PC-3 (cell line): Measurements from ENCODE around the gene SKA2. TPM values are rescaled to one million over a fixed set of nuclear protein-coding genes. Genes with fewer than 3 reads are reported as not detected.

Experiments
- ATAC-seq: fragments of 200-7000 bp; cut with Tn5 transposase; 2 replicates; pipeline ENCODE4 v1.9.1; 2020; ENCODE audit warnings: mild to moderate bottlenecking, moderate library complexity
- BruUV-seq: library from RNA; stranded (reverse); fragments of 400-500 nt; replicated peaks from 2 replicates; lab custom pipeline; 2021; lab: Mats Ljungman, UMichigan
- CTCF ChIA-PET: fragments of 300-600 bp; sonication (Branson Sonifier 250); formaldehyde crosslinking; loops from one replicate; lab custom pipeline; 2022; ENCODE audit warnings: antibody characterized with exemption; lab: Charles Lee
- POLR2A ChIA-PET: fragments of 300-600 bp; sonication (Branson Sonifier 250); formaldehyde crosslinking; loops from one replicate; lab custom pipeline; 2022; ENCODE audit warnings: antibody characterized with exemption; ENCODE audit not compliant: unreplicated experiment; lab: Charles Lee
- DNase-seq: peaks from one replicate; pipeline ENCODE4 v3.0.0-alpha.2; 2015
- H2AFZ ChIP-seq: fragments of 300-600 bp; sonication (generic); 2 replicates; pipeline ENCODE4 v1.6.0; 2016; ENCODE audit warnings: antibody characterized with exemption, low read length
- H3F3A ChIP-seq: fragments of 300-600 bp; sonication (generic); one replicate; pipeline ENCODE4 v1.6.0; 2017; ENCODE audit warnings: antibody characterized with exemption, low read length, control low read depth, mild to moderate bottlenecking; ENCODE audit not compliant: unreplicated experiment
- H3K27ac ChIP-seq: fragments of 300-600 bp; sonication (generic); 2 replicates; pipeline ENCODE4 v1.5.1; 2016; ENCODE audit warnings: mild to moderate bottlenecking, low read length
- H3K27me3 ChIP-seq: fragments of 300-600 bp; sonication (generic); 2 replicates; pipeline ENCODE4 v1.6.1; 2016; ENCODE audit warnings: low read length, mixed read lengths
- H3K36me3 ChIP-seq: fragments of 300-600 bp; sonication (generic); 2 replicates; pipeline ENCODE4 v1.6.1; 2016; ENCODE audit warnings: low read depth, mixed run types, low read length, mixed read lengths
- H3K4me1 ChIP-seq: fragments of 300-600 bp; sonication (generic); 2 replicates; pipeline ENCODE4 v1.5.1; 2016; ENCODE audit warnings: low read length; ENCODE audit not compliant: insufficient read depth
- H3K4me2 ChIP-seq: fragments of 300-600 bp; sonication (generic); 2 replicates; pipeline ENCODE4 v1.6.0; 2016; ENCODE audit warnings: low read length
- H3K4me3 ChIP-seq: fragments of 300-600 bp; sonication (generic); 2 replicates; pipeline ENCODE4 v1.5.1; 2016; ENCODE audit warnings: mild to moderate bottlenecking, low read length, mixed read lengths
- H3K79me2 ChIP-seq: fragments of 300-600 bp; sonication (generic); 2 replicates; pipeline ENCODE4 v1.6.1; 2017; ENCODE audit warnings: low read length, mixed read lengths
- H3K9ac ChIP-seq: fragments of 300-600 bp; sonication (generic); 2 replicates; pipeline ENCODE4 v1.6.0; 2016; ENCODE audit warnings: mild to moderate bottlenecking, low read length
- H3K9me2 ChIP-seq: fragments of 300-600 bp; sonication (generic); replicated peaks from 2 replicates; pipeline ENCODE4 v1.6.1; 2016; ENCODE audit warnings: mixed run types, low read length, mixed read lengths
- H3K9me3 ChIP-seq: fragments of 300-600 bp; sonication (generic); 2 replicates; pipeline ENCODE4 v1.6.1; 2016; ENCODE audit warnings: low read length, mixed read lengths
- H4K20me1 ChIP-seq: fragments of 300-600 bp; sonication (generic); 2 replicates; pipeline ENCODE4 v1.6.1; 2016; ENCODE audit warnings: low read length, mixed read lengths
- EZH2 ChIP-seq: fragments of 300-600 bp; sonication (generic); IDR thresholded peaks from one replicate; pipeline ENCODE4 v1.6.1; 2017; ENCODE audit warnings: antibody characterized with exemption, mild to moderate bottlenecking, low read length; ENCODE audit not compliant: unreplicated experiment
- EZH2phosphoT487 ChIP-seq: fragments of 300-600 bp; sonication (generic); IDR thresholded peaks from 2 replicates; pipeline ENCODE4 v1.6.1; 2018; ENCODE audit warnings: mild to moderate bottlenecking, antibody characterized with exemption, low read length, borderline replicate concordance
- intact Hi-C: fragments of 100-400 bp; cut with micrococcal nuclease; formaldehyde crosslinking; loops from 2 replicates; pipeline ENCODE4 v1.9.0; 2023
- total RNA-seq: library from RNA; depleted of rRNA; stranded (reverse); fragments of >200 nt; gene quantifications from 2 replicates; pipeline ENCODE4 v1.2.3, GENCODE V29; 2014
- TF ChIP-seq, protein P1 (sequence below): fragments of 300-600 bp; sonication (generic); conservative IDR thresholded peaks from 2 replicates; pipeline ENCODE4 v1.5.1; 2017; ENCODE audit warnings: antibody characterized with exemption, low read depth, mild to moderate bottlenecking, low read length

SKA2 gene
- total RNA-seq, 1 experiment from 2014 or later = 143 TPM

DNA sequence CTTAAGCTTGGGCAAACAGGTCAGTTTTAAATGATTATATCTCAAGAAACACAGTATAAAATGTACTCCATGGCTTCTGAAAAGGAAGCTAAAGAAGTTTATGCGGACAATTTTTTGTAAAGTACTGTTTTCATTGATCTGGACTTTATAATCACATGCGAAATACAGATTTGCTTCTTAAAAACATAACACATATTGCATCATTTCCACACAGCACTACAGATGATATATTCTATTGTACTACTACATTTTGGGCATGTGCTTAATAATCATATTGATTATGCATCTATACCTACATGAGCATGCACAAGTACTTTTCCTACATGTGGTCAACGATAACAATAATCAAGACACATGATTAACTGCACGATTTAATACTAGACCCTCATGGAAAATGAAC is 70.8 kb downstream of the SKA2 start:
- no peak for DNase-seq
- Histone ChIP-seq H3K9ac (no peak overlapping the region), H3K9me3 (no peaks in the 10 kb centered on the region), H3K79me2 (0 out of 2 replicates have a peak, but pooled peaks cover 6% of the 10 kb centered on the region), H3K9me2 (no peaks in the 10 kb centered on the region), H2AFZ (no peak overlapping the region), H3K36me3 (peaks cover 33% of the 10 kb centered on the region), H3K4me1 (no peaks in the 10 kb centered on the region), H3F3A (no peaks in the 10 kb centered on the region), H3K4me2 (no peak overlapping the region), H3K27me3 (no peaks in the 10 kb centered on the region), H4K20me1 (0 out of 2 replicates have a peak, but pooled peaks cover 4% of the 10 kb centered on the region), H3K27ac (no peak overlapping the region), H3K4me3 (no peak overlapping the region)
- intact Hi-C loops = no loop called here
- TF ChIP-seq EZH2 (no peak), EZH2phosphoT487 (no peak)
- TF ChIP-seq, protein P1, sequence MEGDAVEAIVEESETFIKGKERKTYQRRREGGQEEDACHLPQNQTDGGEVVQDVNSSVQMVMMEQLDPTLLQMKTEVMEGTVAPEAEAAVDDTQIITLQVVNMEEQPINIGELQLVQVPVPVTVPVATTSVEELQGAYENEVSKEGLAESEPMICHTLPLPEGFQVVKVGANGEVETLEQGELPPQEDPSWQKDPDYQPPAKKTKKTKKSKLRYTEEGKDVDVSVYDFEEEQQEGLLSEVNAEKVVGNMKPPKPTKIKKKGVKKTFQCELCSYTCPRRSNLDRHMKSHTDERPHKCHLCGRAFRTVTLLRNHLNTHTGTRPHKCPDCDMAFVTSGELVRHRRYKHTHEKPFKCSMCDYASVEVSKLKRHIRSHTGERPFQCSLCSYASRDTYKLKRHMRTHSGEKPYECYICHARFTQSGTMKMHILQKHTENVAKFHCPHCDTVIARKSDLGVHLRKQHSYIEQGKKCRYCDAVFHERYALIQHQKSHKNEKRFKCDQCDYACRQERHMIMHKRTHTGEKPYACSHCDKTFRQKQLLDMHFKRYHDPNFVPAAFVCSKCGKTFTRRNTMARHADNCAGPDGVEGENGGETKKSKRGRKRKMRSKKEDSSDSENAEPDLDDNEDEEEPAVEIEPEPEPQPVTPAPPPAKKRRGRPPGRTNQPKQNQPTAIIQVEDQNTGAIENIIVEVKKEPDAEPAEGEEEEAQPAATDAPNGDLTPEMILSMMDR = no peak
- CTCF ChIA-PET = no interaction called here
- BruUV-seq = no TSS peak
- POLR2A ChIA-PET = no interaction called here
- ATAC-seq = no peak

DNA sequence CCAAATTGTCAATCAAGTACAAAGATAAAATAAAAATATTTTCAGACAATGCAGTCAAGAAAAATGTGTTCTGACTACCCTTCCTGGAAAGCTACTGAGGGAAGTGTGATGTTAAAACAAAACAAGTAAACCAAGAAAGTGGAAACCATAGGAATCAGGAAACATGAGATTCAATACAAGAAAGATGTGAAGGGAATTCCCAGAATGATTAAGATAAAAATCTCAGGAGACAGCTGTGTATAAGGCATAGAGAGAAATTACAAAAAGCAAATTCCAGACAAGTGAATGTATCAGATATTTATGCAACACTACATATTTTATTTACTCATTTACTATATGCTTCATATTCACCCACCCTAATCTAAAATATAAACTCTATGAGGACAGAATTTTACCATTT is 80.5 kb downstream of the SKA2 start:
- Histone ChIP-seq H3K79me2 (no peaks in the 10 kb centered on the region), H3K9me2 (no peaks in the 10 kb centered on the region), H2AFZ (no peak overlapping the region), H3K4me3 (no peak overlapping the region), H3K36me3 (peaks cover 43% of the 10 kb centered on the region), H4K20me1 (no peaks in the 10 kb centered on the region), H3K9me3 (no peaks in the 10 kb centered on the region), H3K9ac (no peak overlapping the region), H3F3A (no peaks in the 10 kb centered on the region), H3K4me1 (no peaks in the 10 kb centered on the region), H3K27me3 (no peaks in the 10 kb centered on the region), H3K4me2 (no peak overlapping the region), H3K27ac (no peak overlapping the region)
- no peak for ATAC-seq
- intact Hi-C loops = no loop called here
- TF ChIP-seq, protein P1 = no peak
- TF ChIP-seq EZH2phosphoT487 (no peak), EZH2 (no peak)
- CTCF ChIA-PET = no interaction called here
- POLR2A ChIA-PET = no interaction called here
- BruUV-seq = no TSS peak
- no peak for DNase-seq

GRCh38 chr17:59073972-59074371 is 81.0 kb downstream of the SKA2 start:
- no TSS peak for BruUV-seq
- ChIA-PET POLR2A (no interaction called here), CTCF (no interaction called here)
- Histone ChIP-seq H3K9me2 (no peaks in the 10 kb centered on the region), H3K9me3 (no peaks in the 10 kb centered on the region), H3K4me1 (no peaks in the 10 kb centered on the region), H3F3A (no peaks in the 10 kb centered on the region), H3K9ac (no peak overlapping the region), H3K4me2 (no peak overlapping the region), H3K79me2 (no peaks in the 10 kb centered on the region), H3K36me3 (peaks cover 40% of the 10 kb centered on the region), H3K27ac (no peak overlapping the region), H4K20me1 (no peaks in the 10 kb centered on the region), H2AFZ (no peak overlapping the region), H3K4me3 (no peak overlapping the region), H3K27me3 (no peaks in the 10 kb centered on the region)
- TF ChIP-seq, protein P1 = no peak
- no peak for TF ChIP-seq EZH2
- no peak for TF ChIP-seq EZH2phosphoT487
- DNase-seq (no peak), ATAC-seq (no peak)
- intact Hi-C loops = no loop called here
